ENCODE measurements around the gene FAM20C.

The FAM20C gene

DNA sequence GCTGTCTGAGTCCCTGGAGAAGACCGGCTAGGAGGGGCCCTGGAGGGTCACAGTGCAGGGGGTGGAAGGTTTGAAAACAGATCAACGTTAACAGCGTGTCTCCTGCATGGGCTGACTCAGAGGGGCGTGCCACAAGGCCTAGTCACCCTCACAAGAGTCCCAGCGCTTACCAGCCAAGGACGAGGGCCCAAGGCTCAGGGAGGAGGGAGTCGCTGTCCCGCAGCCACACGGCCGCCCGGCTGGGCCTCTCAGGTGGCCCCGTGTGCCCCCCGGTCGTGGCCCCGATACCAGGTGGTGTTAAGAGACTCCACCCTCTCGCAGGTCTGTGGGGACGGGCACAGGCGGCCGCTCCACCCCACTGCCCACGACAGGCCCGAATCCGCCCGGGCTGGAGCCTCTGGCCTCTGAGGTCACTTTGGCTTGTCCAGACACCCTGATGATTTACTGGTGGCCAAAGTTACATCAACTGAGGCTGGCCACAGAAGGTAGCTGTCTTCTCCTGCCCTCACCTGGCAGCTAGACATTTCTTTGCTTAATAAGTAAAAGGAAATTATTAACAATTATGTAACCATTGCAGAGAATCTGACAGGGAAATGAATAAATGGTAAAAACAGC lies 34.0 kb downstream of the FAM20C start:
- Mint-ChIP-seq H3K36me3 (ENCODE audit: low read depth) (no peaks in the 10 kb centered on the region), H3K4me3 (no peak overlapping the region), H3K9me3 (no peaks in the 10 kb centered on the region), H3K4me1 (ENCODE audit: low read depth) (no peaks in the 10 kb centered on the region), H3K27me3 (ENCODE audit: low read depth) (no peaks in the 10 kb centered on the region), H3K27ac (no peak overlapping the region)

DNA sequence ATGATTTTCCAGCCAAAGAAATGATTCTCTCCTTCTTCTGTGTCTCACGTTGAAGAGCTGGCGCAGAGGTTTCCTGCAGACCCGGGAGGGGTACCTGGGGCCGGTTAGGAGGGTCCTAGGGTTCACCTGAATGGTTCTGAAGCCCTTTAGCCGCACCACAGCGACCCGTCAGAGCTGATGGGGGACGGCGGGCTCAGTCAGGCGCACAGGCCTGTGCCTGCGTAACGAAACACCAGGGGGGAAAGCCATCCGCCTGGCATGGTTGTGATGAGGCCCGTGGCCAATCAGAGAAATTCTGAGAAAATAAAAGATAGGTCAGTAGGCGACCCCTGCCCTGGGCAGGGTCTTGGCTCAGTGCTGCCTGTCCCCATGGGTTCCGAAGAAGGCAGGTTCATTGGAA lies 35.6 kb downstream of the FAM20C start:
- no peaks in the 10 kb centered on the region for H3K27me3 Mint-ChIP-seq (ENCODE audit: low read depth)

DNA sequence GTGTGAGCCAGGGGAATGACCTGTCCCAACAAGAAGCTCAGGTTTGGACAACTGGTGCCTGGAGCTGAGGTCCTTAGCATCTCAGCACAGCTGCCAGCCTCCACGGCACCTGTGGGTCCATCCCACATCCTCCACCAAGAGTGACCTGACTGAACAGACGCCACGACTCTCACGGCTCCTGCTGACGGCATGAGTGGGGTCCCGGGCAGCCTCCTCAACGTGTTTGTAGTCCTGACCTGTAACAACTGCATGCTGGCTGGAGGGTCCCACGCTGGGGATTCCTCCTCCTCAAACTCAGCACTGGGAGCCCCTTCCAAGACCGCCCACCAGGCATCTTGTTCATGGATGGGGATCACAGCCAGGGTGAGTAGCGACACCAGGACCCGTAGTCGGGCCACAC lies 36.2 kb downstream of the FAM20C start:
- no peak overlapping the region for H3K27ac Mint-ChIP-seq
- H3K4me1 Mint-ChIP-seq (ENCODE audit: low read depth) = no peaks in the 10 kb centered on the region
- no peak overlapping the region for H3K4me3 Mint-ChIP-seq
- no peaks in the 10 kb centered on the region for H3K27me3 Mint-ChIP-seq (ENCODE audit: low read depth)
- no peaks in the 10 kb centered on the region for H3K9me3 Mint-ChIP-seq
- H3K36me3 Mint-ChIP-seq (ENCODE audit: low read depth) = no peaks in the 10 kb centered on the region

More for the DNA sequence above, 35.6 kb downstream of the FAM20C start:
- no peaks in the 10 kb centered on the region for H3K4me1 Mint-ChIP-seq (ENCODE audit: low read depth)
- no peaks in the 10 kb centered on the region for H3K9me3 Mint-ChIP-seq
- H3K36me3 Mint-ChIP-seq (ENCODE audit: low read depth) = no peaks in the 10 kb centered on the region
- H3K27ac Mint-ChIP-seq = no peak overlapping the region
- no peak overlapping the region for H3K4me3 Mint-ChIP-seq

DNA sequence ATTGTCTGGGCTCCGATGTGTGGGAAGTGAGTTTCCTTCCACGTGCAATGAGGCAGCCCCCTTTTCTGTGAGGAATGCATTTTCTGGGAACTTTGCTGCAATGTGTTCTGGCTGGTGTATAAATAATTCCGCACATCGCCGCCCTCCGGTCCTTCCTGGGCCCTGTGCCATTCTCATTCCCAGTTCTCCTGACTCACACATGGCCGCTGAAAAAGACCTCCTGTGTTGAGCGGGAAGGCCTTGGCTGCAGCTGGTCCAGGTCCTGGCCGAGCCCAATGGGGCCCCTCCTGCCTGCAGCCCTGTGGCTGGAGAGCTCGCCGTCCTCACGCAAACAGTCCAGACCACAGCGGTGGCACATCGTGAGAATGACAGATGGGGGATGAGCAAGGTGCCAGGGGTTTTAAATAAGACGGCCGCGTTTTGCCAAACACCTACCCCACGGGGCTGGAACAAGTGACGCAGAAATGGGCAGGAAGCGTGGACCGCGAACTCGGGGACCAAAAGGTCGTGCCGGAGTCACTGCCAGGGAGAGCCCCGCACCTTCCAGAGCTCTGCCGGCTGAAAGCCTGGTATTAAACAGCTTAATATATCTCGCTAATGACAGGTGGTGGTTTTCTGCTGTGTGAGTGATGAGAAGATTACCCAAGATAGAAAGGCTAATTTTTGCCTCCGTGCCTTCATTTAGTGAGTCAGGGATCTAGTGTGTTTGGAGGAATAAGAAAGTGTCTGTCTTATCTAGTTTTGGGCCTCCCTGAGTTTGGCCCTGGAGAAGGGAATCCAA lies 37.0 kb downstream of the FAM20C start:
- H3K36me3 Mint-ChIP-seq (ENCODE audit: low read depth) = no peaks in the 10 kb centered on the region
- H3K4me3 Mint-ChIP-seq = no peak overlapping the region
- no peaks in the 10 kb centered on the region for H3K4me1 Mint-ChIP-seq (ENCODE audit: low read depth)
- H3K27ac Mint-ChIP-seq = no peak overlapping the region
- H3K9me3 Mint-ChIP-seq = no peaks in the 10 kb centered on the region
- no peaks in the 10 kb centered on the region for H3K27me3 Mint-ChIP-seq (ENCODE audit: low read depth)

DNA sequence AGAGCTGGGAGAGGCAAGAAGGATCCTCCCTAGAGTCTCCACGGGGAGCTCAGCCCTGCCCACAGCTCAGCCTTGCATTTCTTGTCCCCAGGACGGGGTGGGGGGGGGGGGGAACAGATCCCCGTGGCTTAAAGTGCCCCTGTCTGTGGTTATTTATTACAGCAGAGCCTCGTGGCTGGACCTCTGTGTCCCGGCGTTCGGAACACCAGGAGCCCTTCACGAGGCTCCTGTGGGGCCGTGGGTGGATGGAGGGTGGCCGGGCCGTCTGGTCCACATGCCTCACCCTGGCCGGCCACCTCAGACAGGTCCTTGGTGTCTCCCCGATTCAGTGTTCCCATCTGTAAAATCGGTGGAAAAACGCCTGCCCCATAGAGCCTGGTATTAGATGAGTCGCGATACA lies 37.9 kb downstream of the FAM20C start:
- Mint-ChIP-seq H3K9me3 (no peaks in the 10 kb centered on the region), H3K36me3 (ENCODE audit: low read depth) (no peaks in the 10 kb centered on the region), H3K4me3 (no peak overlapping the region), H3K27ac (no peak overlapping the region), H3K4me1 (ENCODE audit: low read depth) (no peaks in the 10 kb centered on the region), H3K27me3 (ENCODE audit: low read depth) (no peaks in the 10 kb centered on the region)

DNA sequence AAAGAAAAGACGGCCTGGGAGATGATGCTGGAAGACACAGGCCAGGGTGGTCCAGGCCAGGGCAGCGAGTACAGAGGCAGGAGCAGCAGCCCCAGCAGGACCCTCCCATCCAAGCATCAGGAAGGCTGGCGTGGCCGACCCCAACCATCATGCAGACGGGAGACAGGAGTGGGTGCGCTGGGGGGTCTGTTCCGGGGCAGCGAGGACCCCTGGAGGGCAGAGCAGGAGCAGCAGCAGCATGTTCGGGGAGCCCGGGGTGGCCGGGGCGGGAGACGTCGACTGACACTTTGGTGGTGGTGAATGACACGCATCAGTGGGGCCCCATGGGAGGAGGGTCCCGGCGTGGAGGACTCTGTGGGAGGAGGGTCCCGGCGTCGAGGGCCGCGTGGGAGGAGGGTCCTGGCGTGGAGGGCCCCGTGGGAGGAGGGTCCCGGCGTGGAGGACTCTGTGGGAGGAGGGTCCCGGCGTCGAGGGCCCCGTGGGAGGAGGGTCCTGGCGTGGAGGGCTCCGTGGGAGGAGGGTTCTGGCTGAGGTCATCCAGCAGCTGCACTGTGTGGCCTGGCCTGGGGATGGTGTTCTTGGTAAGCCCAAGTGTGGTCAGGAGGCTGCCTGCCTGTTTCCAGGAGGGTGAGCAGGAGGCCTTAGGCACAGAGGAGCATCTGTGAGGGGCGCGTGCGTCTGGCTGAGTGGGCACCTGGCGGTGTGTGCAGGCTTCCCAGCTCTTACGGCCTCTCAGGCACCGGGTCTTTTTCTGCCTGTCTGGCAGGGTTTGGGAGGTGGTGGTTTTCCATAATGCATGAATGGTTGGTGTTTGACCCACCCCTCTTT lies 38.9 kb downstream of the FAM20C start:
- Mint-ChIP-seq H3K27ac (no peak overlapping the region), H3K36me3 (ENCODE audit: low read depth) (no peaks in the 10 kb centered on the region), H3K27me3 (ENCODE audit: low read depth) (no peaks in the 10 kb centered on the region), H3K9me3 (no peaks in the 10 kb centered on the region), H3K4me1 (ENCODE audit: low read depth) (no peaks in the 10 kb centered on the region), H3K4me3 (no peak overlapping the region)

DNA sequence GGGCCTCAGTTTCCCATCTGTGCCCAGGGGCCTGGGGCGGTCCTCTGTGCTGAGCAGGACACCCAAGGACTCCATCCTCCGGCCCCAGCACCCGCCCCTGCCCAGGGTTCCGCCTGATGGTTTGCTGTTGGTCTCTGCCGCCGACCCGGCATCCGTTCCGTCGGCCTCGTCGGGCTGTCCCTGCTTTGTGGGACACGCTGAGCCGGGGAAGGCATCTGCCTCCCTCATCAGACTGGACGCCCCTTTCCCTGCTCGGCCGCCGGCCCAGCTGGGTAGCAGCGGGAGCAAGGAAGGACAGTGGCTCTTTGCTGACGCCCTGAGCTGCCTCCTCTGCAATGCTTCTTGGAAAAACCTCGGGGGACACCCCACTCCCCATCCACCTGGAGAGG lies 39.5 kb downstream of the FAM20C start:
- Mint-ChIP-seq H3K9me3 (no peaks in the 10 kb centered on the region), H3K4me1 (ENCODE audit: low read depth) (no peaks in the 10 kb centered on the region), H3K27me3 (ENCODE audit: low read depth) (no peaks in the 10 kb centered on the region), H3K4me3 (no peak overlapping the region), H3K36me3 (ENCODE audit: low read depth) (no peaks in the 10 kb centered on the region), H3K27ac (no peak overlapping the region)

DNA sequence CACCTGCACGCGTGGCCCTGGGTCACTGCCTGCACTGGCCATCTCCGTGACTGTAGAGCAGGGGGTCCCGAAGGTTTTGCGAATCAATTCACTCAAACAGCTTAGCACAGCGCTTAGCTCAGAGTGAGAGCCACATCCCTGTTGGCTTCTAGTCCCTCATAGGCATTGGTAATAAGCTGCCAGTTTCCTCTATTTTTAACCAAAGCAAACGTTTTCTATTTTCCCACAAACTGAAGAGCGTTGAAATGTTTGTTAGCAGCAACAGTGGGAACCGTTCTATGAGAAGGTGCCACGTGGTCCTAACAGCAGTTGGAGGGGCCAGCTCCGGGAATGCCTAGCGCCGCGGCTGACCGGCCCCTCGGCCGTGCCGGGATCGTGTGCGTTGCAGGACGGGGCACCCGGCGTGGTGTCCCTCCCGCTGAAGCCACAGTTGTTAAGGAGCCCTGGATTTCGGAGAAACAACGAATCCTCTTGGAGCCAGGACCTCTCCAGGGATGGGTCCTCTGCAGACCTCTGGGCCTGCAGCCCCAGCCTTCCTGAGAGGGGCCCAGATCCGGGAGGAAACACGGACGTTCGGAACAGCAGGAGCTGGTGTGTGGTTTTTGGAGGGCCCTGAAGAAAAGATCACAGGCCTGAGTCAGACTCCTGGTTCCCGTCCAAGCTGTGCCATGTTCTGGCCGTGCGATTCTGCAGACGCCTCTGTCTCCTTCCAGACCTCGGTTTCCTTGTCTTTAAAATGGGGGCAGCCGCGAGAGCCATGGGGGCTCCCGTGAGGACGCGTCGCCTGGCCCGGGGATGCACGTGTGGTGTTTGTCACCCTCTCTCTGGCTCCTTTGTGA lies 40.3 kb downstream of the FAM20C start:
- Mint-ChIP-seq H3K4me1 (ENCODE audit: low read depth) (no peaks in the 10 kb centered on the region), H3K27ac (no peak overlapping the region)

DNA sequence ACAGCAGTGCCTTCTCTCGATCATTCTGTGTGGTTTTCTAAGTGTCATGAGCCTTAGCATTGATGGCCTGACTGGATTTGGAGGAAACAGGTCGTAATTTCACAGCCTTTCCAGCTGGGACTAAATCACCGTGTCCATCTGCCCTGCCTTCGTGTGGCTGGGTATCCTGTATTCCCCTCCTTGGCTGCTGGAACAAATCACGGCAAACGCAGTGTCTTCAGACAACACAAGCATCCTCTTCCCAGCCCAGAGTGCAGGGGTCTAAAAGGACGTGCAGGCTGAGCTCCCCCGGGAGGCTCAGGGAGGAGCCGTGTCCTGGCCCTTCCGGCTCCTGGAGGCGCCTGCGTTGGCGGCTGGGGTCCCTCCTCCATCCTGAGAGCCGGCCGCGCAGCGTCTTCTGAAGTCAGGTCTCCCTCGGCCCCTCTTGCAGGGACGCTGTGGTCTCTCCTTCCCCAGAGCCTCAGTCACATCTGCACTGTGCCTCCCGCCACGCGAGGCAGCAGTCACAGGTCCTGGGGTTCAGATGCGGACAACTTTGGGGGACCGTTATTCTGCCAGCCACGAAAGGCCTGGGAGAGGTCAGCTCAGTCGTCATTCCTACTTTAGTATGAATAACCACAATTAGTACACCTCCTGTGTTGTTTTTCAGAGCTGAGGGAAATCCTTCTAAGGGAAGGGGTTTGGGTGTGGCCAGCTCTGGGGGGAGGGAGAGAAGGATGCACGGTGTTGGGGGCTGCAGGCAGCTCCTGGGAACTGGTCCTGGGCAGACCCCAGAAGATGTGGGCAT lies 41.1 kb downstream of the FAM20C start:
- H3K4me1 Mint-ChIP-seq (ENCODE audit: low read depth) = no peaks in the 10 kb centered on the region
- no peaks in the 10 kb centered on the region for H3K36me3 Mint-ChIP-seq (ENCODE audit: low read depth)
- no peak overlapping the region for H3K4me3 Mint-ChIP-seq
- no peaks in the 10 kb centered on the region for H3K9me3 Mint-ChIP-seq
- no peaks in the 10 kb centered on the region for H3K27me3 Mint-ChIP-seq (ENCODE audit: low read depth)
- no peak overlapping the region for H3K27ac Mint-ChIP-seq

More for the DNA sequence above, 40.3 kb downstream of the FAM20C start:
- Mint-ChIP-seq H3K36me3 (ENCODE audit: low read depth) (no peaks in the 10 kb centered on the region), H3K4me3 (no peak overlapping the region), H3K9me3 (no peaks in the 10 kb centered on the region), H3K27me3 (ENCODE audit: low read depth) (no peaks in the 10 kb centered on the region)

DNA sequence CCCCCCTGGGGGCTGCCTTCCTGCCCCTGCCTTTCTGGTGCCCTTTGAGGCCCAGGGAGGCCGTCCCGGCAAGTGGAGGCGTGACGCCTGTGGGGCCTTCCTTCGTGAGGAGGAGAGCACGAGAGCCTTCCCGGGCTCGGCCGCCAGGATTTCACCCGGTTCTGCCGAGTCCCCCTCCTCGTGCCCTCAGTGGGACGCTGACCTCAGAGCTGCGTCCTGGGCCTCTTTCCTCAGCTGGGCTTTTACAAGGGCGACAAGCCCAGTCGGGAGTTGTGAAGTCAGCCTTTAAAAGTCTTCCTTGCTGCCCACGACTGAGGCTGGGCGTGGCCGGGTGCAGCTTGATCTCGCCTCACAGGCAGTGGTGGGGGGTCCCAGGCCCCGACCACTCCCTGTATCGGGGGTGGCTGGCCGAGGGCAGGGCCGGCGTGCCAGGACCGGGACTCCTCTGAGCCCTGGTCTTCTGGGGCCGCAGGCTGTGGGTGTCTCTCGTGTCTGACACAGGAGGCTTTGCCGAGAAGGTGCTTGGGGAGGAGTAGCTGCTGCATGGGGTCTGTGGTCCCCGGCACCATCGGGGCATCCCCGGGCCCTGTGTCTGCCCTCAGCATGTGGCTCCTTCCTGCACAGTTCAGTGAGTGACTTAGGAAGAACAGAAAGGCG lies 41.8 kb downstream of the FAM20C start:
- Mint-ChIP-seq H3K27me3 (ENCODE audit: low read depth) (no peaks in the 10 kb centered on the region), H3K4me3 (no peak overlapping the region), H3K4me1 (ENCODE audit: low read depth) (no peaks in the 10 kb centered on the region), H3K9me3 (no peaks in the 10 kb centered on the region), H3K36me3 (ENCODE audit: low read depth) (no peaks in the 10 kb centered on the region), H3K27ac (no peak overlapping the region)

DNA sequence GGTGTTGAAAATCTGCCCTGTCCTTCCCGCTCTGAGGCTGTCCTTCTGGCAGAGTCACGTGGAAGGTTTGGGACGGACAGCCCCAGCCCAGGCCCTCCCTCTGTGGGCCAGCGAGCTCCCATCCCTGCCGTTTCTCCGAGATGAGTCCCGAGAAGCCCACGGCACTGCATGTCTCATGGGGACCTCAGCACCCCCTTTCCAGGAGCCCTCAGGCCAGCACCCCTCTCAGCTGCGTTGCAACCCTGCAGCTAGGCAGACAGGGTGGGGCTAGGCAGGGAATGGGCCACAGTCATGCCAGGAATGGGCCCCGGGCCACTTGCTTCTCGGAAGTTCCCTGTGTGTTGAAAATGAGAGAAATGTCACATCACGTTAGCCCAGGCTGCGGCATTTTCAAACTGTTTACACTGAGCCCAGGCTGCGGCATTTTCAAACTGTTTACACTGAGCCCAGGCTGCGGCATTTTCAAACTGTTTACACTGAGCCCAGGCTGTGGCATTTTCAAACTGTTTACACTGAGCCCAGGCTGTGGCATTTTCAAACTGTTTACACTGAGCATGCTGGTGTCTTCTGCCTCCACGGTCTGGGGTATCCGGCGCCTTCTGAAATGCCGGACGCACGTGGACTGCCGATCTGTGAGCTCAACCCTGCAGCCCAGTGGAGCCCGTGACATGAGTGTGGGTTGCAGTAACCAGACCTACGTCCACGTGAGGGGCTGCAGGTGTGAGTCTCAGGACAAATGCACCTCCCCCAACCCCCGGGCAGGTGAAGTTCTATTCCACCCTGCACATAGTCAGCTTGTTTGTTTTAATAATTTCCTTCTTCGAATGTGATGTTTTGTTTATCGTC lies 42.6 kb downstream of the FAM20C start:
- H3K36me3 Mint-ChIP-seq (ENCODE audit: low read depth) = no peaks in the 10 kb centered on the region
- no peaks in the 10 kb centered on the region for H3K4me1 Mint-ChIP-seq (ENCODE audit: low read depth)
- H3K9me3 Mint-ChIP-seq = no peaks in the 10 kb centered on the region
- H3K27me3 Mint-ChIP-seq (ENCODE audit: low read depth) = no peaks in the 10 kb centered on the region
- no peak overlapping the region for H3K4me3 Mint-ChIP-seq
- no peak overlapping the region for H3K27ac Mint-ChIP-seq

DNA sequence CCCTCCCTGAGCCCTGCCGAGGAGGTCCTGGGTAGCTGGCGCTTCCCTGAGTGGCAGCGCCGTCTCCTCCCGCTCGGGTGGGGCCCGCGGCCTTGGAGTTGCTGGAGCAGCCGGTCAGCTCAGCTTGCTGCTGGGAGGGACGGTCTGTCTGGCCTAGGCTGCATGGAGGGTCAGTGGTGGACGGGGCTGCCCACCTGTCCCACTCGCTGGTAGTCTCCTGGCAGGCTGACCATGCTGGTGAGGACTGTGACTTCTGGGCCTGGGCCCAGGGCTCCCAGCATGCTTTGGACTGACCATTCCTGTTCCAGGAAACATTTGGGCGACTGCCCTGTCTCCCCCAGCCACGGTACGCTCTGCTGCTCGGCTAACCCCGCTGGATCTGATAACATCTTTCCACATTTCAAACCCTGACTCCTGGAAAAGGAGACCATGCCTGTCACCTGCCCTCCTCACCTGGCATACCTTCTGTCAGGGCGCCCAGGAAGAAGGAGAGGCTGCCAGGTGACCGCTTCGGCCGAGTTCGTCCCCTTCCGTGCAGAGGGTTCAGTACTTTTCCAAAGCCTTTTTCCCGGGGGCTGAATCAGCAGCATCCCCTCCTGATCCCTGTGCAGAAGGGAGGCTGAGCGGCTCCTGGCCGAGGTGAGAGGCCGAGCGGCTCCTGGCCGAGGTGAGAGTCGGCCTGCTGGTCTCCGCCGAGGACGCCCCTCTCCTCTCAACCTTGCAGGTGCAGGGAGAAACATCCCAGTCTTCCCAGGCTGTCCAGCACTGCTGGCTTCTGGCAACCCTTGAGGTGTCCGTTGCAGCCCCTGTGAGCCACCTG lies 43.4 kb downstream of the FAM20C start:
- Mint-ChIP-seq H3K4me1 (ENCODE audit: low read depth) (no peaks in the 10 kb centered on the region), H3K27me3 (ENCODE audit: low read depth) (no peaks in the 10 kb centered on the region), H3K9me3 (no peaks in the 10 kb centered on the region), H3K36me3 (ENCODE audit: low read depth) (no peaks in the 10 kb centered on the region), H3K4me3 (no peak overlapping the region), H3K27ac (no peak overlapping the region)

Measured in T-helper 1 cell treated with Interleukin-12 subunit alpha and Interleukin-12 subunit beta and Interleukin-4 antibody, amounts not matched to agents 30 μg/mL and 1 μg/mL, for 36 hours (primary cell).